OCI-M2 (cell line): ENCODE data around the gene DAB1.

Source experiments
- DNase-seq: peaks from one replicate; lab custom pipeline; 2025; ENCODE audit not compliant: unreplicated experiment; lab: John Stamatoyannopoulos, UW

DAB1 gene

GRCh38 chr1:57131257-57131656, 292.6 kb downstream of the DAB1 start:
- DNase-seq = no peak

- DNase-seq = no peak
Observed at GRCh38 chr1:57129865-57130264, 294.0 kb downstream of the DAB1 start.

- DNase-seq = no peak
Observed at GRCh38 chr1:57127976-57128375, 295.9 kb downstream of the DAB1 start.

GRCh38 chr1:57124768-57125446, 299.0 kb downstream of the DAB1 start:
- no peak for DNase-seq

- DNase-seq = no peak
Observed at GRCh38 chr1:57124170-57124569, 299.7 kb downstream of the DAB1 start.

GRCh38 chr1:57122031-57122430, 301.8 kb downstream of the DAB1 start:
- no peak for DNase-seq

GRCh38 chr1:57118948-57119603, 304.8 kb downstream of the DAB1 start:
- DNase-seq = no peak

- DNase-seq = no peak
Observed at GRCh38 chr1:57117753-57118152, 306.1 kb downstream of the DAB1 start.

- DNase-seq = no peak
Observed at GRCh38 chr1:57116871-57117270, 307.0 kb downstream of the DAB1 start.

GRCh38 chr1:57115030-57115614, 308.7 kb downstream of the DAB1 start:
- DNase-seq = no peak

- DNase-seq = no peak
Observed at GRCh38 chr1:57112148-57112547, 311.7 kb downstream of the DAB1 start.

- DNase-seq = no peak
Observed at GRCh38 chr1:57111175-57111574, 312.7 kb downstream of the DAB1 start.

- no peak for DNase-seq
Observed at GRCh38 chr1:57109883-57110282, 314.0 kb downstream of the DAB1 start.

- no peak for DNase-seq
Observed at GRCh38 chr1:57109247-57109646, 314.6 kb downstream of the DAB1 start.

- no peak for DNase-seq
Observed at GRCh38 chr1:57106296-57106695, 317.6 kb downstream of the DAB1 start.

GRCh38 chr1:57102561-57103326, 321.1 kb downstream of the DAB1 start:
- DNase-seq = no peak

- no peak for DNase-seq
Observed at GRCh38 chr1:57101209-57101608, 322.7 kb downstream of the DAB1 start.

GRCh38 chr1:57094749-57095148, 329.1 kb downstream of the DAB1 start:
- no peak for DNase-seq

- DNase-seq = no peak
Observed at GRCh38 chr1:57093122-57093521, 330.7 kb downstream of the DAB1 start.

GRCh38 chr1:57091642-57092041, 332.2 kb downstream of the DAB1 start:
- no peak for DNase-seq

- no peak for DNase-seq
Observed at GRCh38 chr1:57089855-57090254, 334.0 kb downstream of the DAB1 start.

GRCh38 chr1:57089221-57089620, 334.6 kb downstream of the DAB1 start:
- DNase-seq = no peak
